Spleen (tissue), 11 donors: Measurements from ENCODE around the gene LMCD1. TPM values are rescaled to one million over a fixed set of nuclear protein-coding genes. Genes with fewer than 3 reads are reported as not detected.

Experiments used
- DNase-seq: peaks from one replicate; pipeline ENCODE4 v3.0.0-alpha.2; 2020
- H3K27ac ChIP-seq, 8 donors: fragments of 200-600 bp; sonication (generic) in 7 of 8; 1 replicate in 4 of 8; 2 replicates in 4 of 8; pipeline versions ENCODE4 v1.5.0 to v1.8.0; 2016 to 2021; ENCODE audit warnings: inconsistent platforms in 4 of 8, mild to moderate bottlenecking in 4 of 8, moderate library complexity in 1 of 8
- H3K27me3 ChIP-seq, 7 donors: fragments of 200-600 bp; sonication (generic) in 6 of 7; replicated peaks in 1 of 7; 1 replicate in 4 of 7; 2 replicates in 3 of 7; pipeline versions ENCODE4 v1.5.0 to v1.8.0; 2016 to 2021; ENCODE audit warnings: inconsistent platforms in 3 of 7, mild to moderate bottlenecking in 1 of 7
- H3K36me3 ChIP-seq, 6 donors: fragments of 200-600 bp; sonication (generic) in 5 of 6; 1 replicate in 4 of 6; 2 replicates in 2 of 6; pipeline versions ENCODE4 v1.5.0 to v1.8.0; 2016 to 2021; ENCODE audit warnings: inconsistent platforms in 2 of 6
- H3K4me1 ChIP-seq, 6 donors: fragments of 200-600 bp; sonication (generic) in 5 of 6; 1 replicate in 3 of 6; 2 replicates in 3 of 6; pipeline versions ENCODE4 v1.5.0 to v1.8.0; 2016 to 2021; ENCODE audit warnings: inconsistent platforms in 3 of 6
- H3K4me3 ChIP-seq, 8 donors: fragments of 200-600 bp; sonication (generic) in 7 of 8; 1 replicate in 4 of 8; 2 replicates in 4 of 8; pipeline versions ENCODE4 v1.5.0 to v1.8.0; 2016 to 2021; ENCODE audit warnings: inconsistent platforms in 4 of 8, mild to moderate bottlenecking in 4 of 8, moderate library complexity in 2 of 8
- H3K9me3 ChIP-seq, 8 donors: fragments of 200-600 bp; sonication (generic) in 7 of 8; 1 replicate in 4 of 8; 2 replicates in 4 of 8; pipeline versions ENCODE4 v1.5.0 to v1.8.0; 2016 to 2021; ENCODE audit warnings: inconsistent platforms in 4 of 8
- CTCF ChIP-seq, 11 experiments: fragments of 200-600 bp in 7 of 11; fragments of 450-650 bp in 4 of 11; sonication (generic) in 4 of 11; IDR thresholded peaks in 8 of 11; conservative IDR thresholded peaks in 3 of 11; 1 replicate in 7 of 11; 2 replicates in 4 of 11; pipeline versions ENCODE4 v1.4.0 to v1.8.0; 2016 to 2021; ENCODE audit warnings: antibody characterized with exemption in 11 of 11, inconsistent platforms in 4 of 11, mild to moderate bottlenecking in 1 of 11
- POLR2A ChIP-seq, 3 donors: fragments of 450-650 bp; IDR thresholded peaks; one replicate each; pipeline ENCODE4 v1.5.1; 2017; ENCODE audit warnings: antibody characterized with exemption in 3 of 3, mild to moderate bottlenecking in 1 of 3
- POLR2AphosphoS5 ChIP-seq, 3 donors: sonication (generic); formaldehyde crosslinking; IDR thresholded peaks; one replicate each; pipeline ENCODE4 v1.5.1; 2017; ENCODE audit warnings: antibody characterized with exemption in 3 of 3
- WGBS, 5 donors: extraction: QIAGEN DNeasy Blood & Tissue Kit in 3 of 5; methylation state at CpG; one replicate each; pipeline versions ENCODE4 v1.1.5 to v1.1.7; 2013 to 2018; 5-methylcytosine and 5-hydroxymethylcytosine counted together
- intact Hi-C: fragments of 100-400 bp; cut with DNase I; formaldehyde crosslinking; loops from one replicate; pipeline ENCODE4 v1.15.0; 2023; ENCODE audit warnings: low total_unique reads
- polyA plus RNA-seq, 3 donors: library from polyadenylated mRNA; stranded (reverse); fragments of 200-250 nt; gene quantifications; one replicate each; pipeline ENCODE4 v1.2.1, GENCODE V29; 2013
- total RNA-seq, 7 donors: library from RNA; depleted of rRNA in 3 of 7; stranded (reverse); fragments of >200 nt in 3 of 7; fragmentation: NEBNext Ultra II Directional in 4 of 7; extraction: Animal tissue kit (Norgen Biotek cat#: 25700) in 4 of 7; gene quantifications; one replicate each; pipeline versions ENCODE4 v1.1.0 to v1.2.1, GENCODE V29; 2016 to 2021
- donor health status: healthy with polysubstance abuse.
- donor health status: DM: no; HTN: no; CAD: no; lungs with moderate emphysema.
- donor health status: DM: no; HTN: no; CAD: no.
- donor health status: Bipolar disorder and iron deficiency.
- donor health status: healthy.
- donor health status: DM: no; HTN: no; CAD: no.
- donor health status: DM: yes; HTN: yes; CAD: no.

The LMCD1 gene
- total and polyA plus RNA-seq, 10 donors = 24.5 to 203 (median 78.7) TPM

- Histone ChIP-seq H3K9me3 (no peaks in the 10 kb centered on the region), H3K4me1 (no peaks in the 10 kb centered on the region), H3K4me3 (no peak overlapping the region), H3K27ac (no peak overlapping the region), H3K27me3 (no peaks in the 10 kb centered on the region), H3K36me3 (peaks cover 0 to under 1% (median 0%) of the 10 kb centered on the region in 6 donors)
- intact Hi-C loops = no loop called here
- 91 to 94% (median 92%) methylated on average over 6 of the region's 6 CpGs for WGBS, 5 donors
- DNase-seq = no peak
- TF ChIP-seq POLR2AphosphoS5 (IDR thresholded peaks at IDR 0.05) (no peak), CTCF (IDR thresholded peaks at IDR 0.05 in 8 of 11, conservative IDR thresholded peaks at IDR 0.05 in 3 of 11) (no peak), POLR2A (IDR thresholded peaks at IDR 0.05) (no peak)
These were observed 80.3 kb downstream of the LMCD1 start for GRCh38 chr3:8581806-8582445.

GRCh38 chr3:8584661-8585060, 83.0 kb downstream of the LMCD1 start:
- no peak overlapping the region for H3K4me3 ChIP-seq

GRCh38 chr3:8589880-8590556, 88.4 kb downstream of the LMCD1 start:
- DNase-seq = no peak
- no peak for TF ChIP-seq POLR2A (IDR thresholded peaks at IDR 0.05)
- no peak for TF ChIP-seq CTCF (IDR thresholded peaks at IDR 0.05 in 8 of 11, conservative IDR thresholded peaks at IDR 0.05 in 3 of 11)
- no peak for TF ChIP-seq POLR2AphosphoS5 (IDR thresholded peaks at IDR 0.05)
- Histone ChIP-seq H3K4me1 (no peaks in the 10 kb centered on the region), H3K9me3 (no peaks in the 10 kb centered on the region), H3K4me3 (no peak overlapping the region), H3K27ac (no peak overlapping the region), H3K36me3 (no peaks in the 10 kb centered on the region), H3K27me3 (no peaks in the 10 kb centered on the region)
- 80 to 94% (median 83%) methylated on average over 6 of the region's 6 CpGs for WGBS, 5 donors
- intact Hi-C loops = no loop called here

More at GRCh38 chr3:8584661-8585060, 83.0 kb downstream of the LMCD1 start:
- no peaks in the 10 kb centered on the region for H3K9me3 ChIP-seq
- TF ChIP-seq POLR2AphosphoS5 (IDR thresholded peaks at IDR 0.05) (no peak), POLR2A (IDR thresholded peaks at IDR 0.05) (no peak), CTCF (IDR thresholded peaks at IDR 0.05 in 8 of 11, conservative IDR thresholded peaks at IDR 0.05 in 3 of 11) (no peak)
- no peak for DNase-seq
- H3K27ac ChIP-seq = no peak overlapping the region
- H3K27me3 ChIP-seq = no peaks in the 10 kb centered on the region
- intact Hi-C loops = no loop called here
- H3K36me3 ChIP-seq = no peaks in the 10 kb centered on the region
- 86 to 94% (median 87%) methylated on average over 2 of the region's 2 CpGs for WGBS, 5 donors
- no peaks in the 10 kb centered on the region for H3K4me1 ChIP-seq

- H3K27ac ChIP-seq = no peak overlapping the region
- H3K36me3 ChIP-seq = no peaks in the 10 kb centered on the region
- TF ChIP-seq CTCF (IDR thresholded peaks at IDR 0.05 in 8 of 11, conservative IDR thresholded peaks at IDR 0.05 in 3 of 11) (no peak), POLR2AphosphoS5 (IDR thresholded peaks at IDR 0.05) (no peak), POLR2A (IDR thresholded peaks at IDR 0.05) (no peak)
- no peak for DNase-seq
- no peaks in the 10 kb centered on the region for H3K27me3 ChIP-seq
- no peaks in the 10 kb centered on the region for H3K4me1 ChIP-seq
- WGBS, 5 donors = 71 to 84% (median 80%) methylated on average over 9 of the region's 9 CpGs
- H3K9me3 ChIP-seq = no peaks in the 10 kb centered on the region
- intact Hi-C loops = no loop called here
- no peak overlapping the region for H3K4me3 ChIP-seq
These were observed 91.6 kb downstream of the LMCD1 start for GRCh38 chr3:8593021-8593827.
